SU-DHL-6 (cell line): Measurements from ENCODE around the gene PHF1.
A peak's percentile ranks its signal among the peaks of the same experiment; 100 is the strongest.

ENCODE experiments used
- H2AFZ ChIP-seq: fragments of 200-600 bp; sonication (generic); 2 replicates; pipeline ENCODE4 v1.6.1; 2014; ENCODE audit warnings: low read depth, mild to moderate bottlenecking, moderate library complexity, mixed read lengths, antibody characterized with exemption, low read length; ENCODE audit not compliant: severe bottlenecking
- H3F3A ChIP-seq: fragments of 200-600 bp; shearing (Covaris generic); 2 replicates; pipeline ENCODE4 v1.6.0; 2016; ENCODE audit warnings: antibody characterized with exemption, mild to moderate bottlenecking; ENCODE audit not compliant: insufficient read depth
- H3K27ac ChIP-seq: fragments of 200-600 bp; sonication (generic); 2 replicates; pipeline ENCODE4 v1.5.1; 2016; ENCODE audit warnings: low read depth, mild to moderate bottlenecking, low read length, moderate library complexity, mixed read lengths
- H3K27me3 ChIP-seq: fragments of 200-600 bp; sonication (generic), shearing (Covaris generic); 2 replicates; pipeline ENCODE4 v1.6.0; 2014; ENCODE audit warnings: mild to moderate bottlenecking, low read length
- H3K36me3 ChIP-seq: fragments of 200-600 bp; sonication (generic); 2 replicates; pipeline ENCODE4 v1.6.1; 2014; ENCODE audit warnings: mild to moderate bottlenecking, low read length, mixed read lengths
- H3K4me2 ChIP-seq: fragments of 300-600, 200-600 bp; shearing (Covaris generic), sonication (generic); 2 replicates; pipeline ENCODE4 v1.6.0; 2014; ENCODE audit warnings: low read length, low read depth, mild to moderate bottlenecking; ENCODE audit not compliant: poor library complexity, severe bottlenecking
- H3K4me3 ChIP-seq: fragments of 200-600 bp; sonication (generic); 2 replicates; pipeline ENCODE4 v1.5.1; 2014; ENCODE audit warnings: antibody characterized with exemption, low read length, mild to moderate bottlenecking, mixed read lengths; ENCODE audit not compliant: insufficient read depth, poor library complexity, severe bottlenecking
- H3K79me2 ChIP-seq: fragments of 200-600 bp; sonication (generic); 2 replicates; pipeline ENCODE4 v1.6.1; 2014; ENCODE audit warnings: mild to moderate bottlenecking, low read length, moderate library complexity; ENCODE audit not compliant: insufficient read depth
- H3K9ac ChIP-seq: fragments of 200-600 bp; sonication (generic); 2 replicates; pipeline ENCODE4 v1.7.0; 2014; ENCODE audit warnings: mild to moderate bottlenecking, low read length
- H3K9me2 ChIP-seq: fragments of 200-600 bp; sonication (generic); replicated peaks from 2 replicates; pipeline ENCODE4 v1.6.1; 2014; ENCODE audit warnings: low read length; ENCODE audit not compliant: insufficient read depth
- H3K9me3 ChIP-seq: fragments of 200-600 bp; sonication (generic); 2 replicates; pipeline ENCODE4 v1.6.1; 2014; ENCODE audit warnings: low read length, mixed read lengths; ENCODE audit not compliant: insufficient read depth
- H4K20me1 ChIP-seq: fragments of 200-600 bp; sonication (generic); 2 replicates; pipeline ENCODE4 v1.6.1; 2014; ENCODE audit warnings: low read depth, mild to moderate bottlenecking, antibody characterized with exemption, low read length, moderate library complexity, mixed read lengths
- CTCF ChIP-seq: fragments of 200-600 bp; sonication (generic); IDR thresholded peaks from one replicate; pipeline ENCODE4 v1.5.1; 2017; ENCODE audit warnings: antibody characterized with exemption, mild to moderate bottlenecking, low read length, moderate library complexity; ENCODE audit not compliant: insufficient read depth, poor library complexity, severe bottlenecking
- EZH2phosphoT487 ChIP-seq: fragments of 200-600 bp; sonication (generic), shearing (Covaris generic); conservative IDR thresholded peaks from 2 replicates; pipeline ENCODE4 v1.6.1; 2018; ENCODE audit warnings: mild to moderate bottlenecking, antibody characterized with exemption, low read length, moderate library complexity, mixed read lengths

The PHF1 gene

GRCh38 chr6:33390173-33390572 is 20.6 kb upstream of the PHF1 start:
- peak overlapping the region; percentile 88 for H2AFZ ChIP-seq
- peaks cover 14% of the 10 kb centered on the region for H3K36me3 ChIP-seq
- H3K4me2 ChIP-seq, result no peak overlapping the region
- peaks cover 8% of the 10 kb centered on the region for H4K20me1 ChIP-seq
- H3K9ac ChIP-seq, result no peak overlapping the region
- H3K9me2 ChIP-seq, result no peaks in the 10 kb centered on the region
- no peaks in the 10 kb centered on the region for H3K27me3 ChIP-seq
- TF ChIP-seq EZH2phosphoT487, result no peak
- TF ChIP-seq CTCF, result no peak
- H3K27ac ChIP-seq, result no peak overlapping the region
- H3K4me3 ChIP-seq, result no peak overlapping the region
- H3K79me2 ChIP-seq, result peaks cover 35% of the 10 kb centered on the region
- H3F3A ChIP-seq, result peaks cover 4% of the 10 kb centered on the region; the same call in 1 of the 2 replicates
- H3K9me3 ChIP-seq, result no peaks in the 10 kb centered on the region

- peak overlapping the region; percentile 88 for H2AFZ ChIP-seq
- peak overlapping the region; percentile 63 for H3K4me2 ChIP-seq
- H3K9me3 ChIP-seq, result no peaks in the 10 kb centered on the region
- H3F3A ChIP-seq, result peaks cover 10% of the 10 kb centered on the region; the same call in 1 of the 2 replicates
- H4K20me1 ChIP-seq, result peaks cover 14% of the 10 kb centered on the region
- peaks cover 20% of the 10 kb centered on the region for H3K36me3 ChIP-seq
- no peaks in the 10 kb centered on the region for H3K27me3 ChIP-seq
- H3K4me3 ChIP-seq, result peak overlapping the region; percentile 47
- H3K9me2 ChIP-seq, result no peaks in the 10 kb centered on the region
- peaks cover 42% of the 10 kb centered on the region for H3K79me2 ChIP-seq
- TF ChIP-seq EZH2phosphoT487, result no peak
- TF ChIP-seq CTCF, result no peak
- H3K9ac ChIP-seq, result peak overlapping the region; percentile 50
- H3K27ac ChIP-seq, result peak overlapping the region; percentile 86
Measured at GRCh38 chr6:33390767-33391277, 20.0 kb upstream of the PHF1 start.

- peak; percentile 98 for TF ChIP-seq CTCF
- TF ChIP-seq EZH2phosphoT487, result no peak
- H3K79me2 ChIP-seq, result peaks cover 47% of the 10 kb centered on the region
Measured at GRCh38 chr6:33391278-33391921, 19.4 kb upstream of the PHF1 start, which contains the start of gene KIFC1. TSS of gene KIFC1 (plus strand) at chr6:33391823. CDS start at chr6:33391986, 163 bp downstream.

More at GRCh38 chr6:33391278-33391921, 19.4 kb upstream of the PHF1 start, which contains the start of gene KIFC1:
- H3K9me2 ChIP-seq, result no peaks in the 10 kb centered on the region
- no peaks in the 10 kb centered on the region for H3K27me3 ChIP-seq
- peak within 1 kb of the TSS; percentile 86 for H3K27ac ChIP-seq
- H2AFZ ChIP-seq, result peak within 1 kb of the TSS; percentile 88
- H3F3A ChIP-seq, result peaks cover 15% of the 10 kb centered on the region
- peaks cover 24% of the 10 kb centered on the region for H3K36me3 ChIP-seq
- peak within 1 kb of the TSS; percentile 92 for H3K9ac ChIP-seq
- peak within 1 kb of the TSS; percentile 69 for H3K4me3 ChIP-seq
- no peaks in the 10 kb centered on the region for H3K9me3 ChIP-seq
- peak within 1 kb of the TSS; percentile 89 for H3K4me2 ChIP-seq
- H4K20me1 ChIP-seq, result peaks cover 18% of the 10 kb centered on the region
